Mesendoderm (in vitro differentiated cells): ENCODE measurements around the gene PDGFRB.

Experiments used
- DNase-seq: peaks from one replicate; pipeline ENCODE4 v3.0.0; 2013
- H2AK5ac ChIP-seq: 2 replicates; pipeline ENCODE4 v1.6.1; 2013; ENCODE audit warnings: low read length, inconsistent platforms
- H2BK120ac ChIP-seq: 2 replicates; pipeline ENCODE4 v1.6.1; 2013; ENCODE audit warnings: low read depth, mild to moderate bottlenecking, low read length, moderate library complexity, mixed read lengths
- H2BK15ac ChIP-seq: replicated peaks from 2 replicates; pipeline ENCODE4 v1.6.1; 2013; ENCODE audit warnings: low read depth, mild to moderate bottlenecking, moderate library complexity
- H2BK5ac ChIP-seq: 2 replicates; pipeline ENCODE4 v1.6.1; 2013; ENCODE audit warnings: low read length, inconsistent platforms
- H3K18ac ChIP-seq: 2 replicates; pipeline ENCODE4 v1.6.1; 2013; ENCODE audit warnings: mild to moderate bottlenecking, low read length, mixed read lengths
- H3K23ac ChIP-seq: one replicate; pipeline ENCODE4 v1.6.1; 2013; ENCODE audit warnings: low read length
- H3K27ac ChIP-seq: 2 replicates; pipeline ENCODE4 v1.5.1; 2013; ENCODE audit warnings: low read depth, mild to moderate bottlenecking, inconsistent platforms, low read length, moderate library complexity
- H3K27me3 ChIP-seq: 2 replicates; pipeline ENCODE4 v1.6.1; 2013; ENCODE audit warnings: low read length, control low read depth, mild to moderate bottlenecking, inconsistent platforms; ENCODE audit not compliant: insufficient read depth, poor library complexity
- H3K36me3 ChIP-seq: 2 replicates; pipeline ENCODE4 v1.6.1; 2013; ENCODE audit warnings: low read length, inconsistent platforms; ENCODE audit not compliant: control insufficient read depth, insufficient read depth
- H3K4ac ChIP-seq: one replicate; pipeline ENCODE4 v1.6.1; 2013; ENCODE audit warnings: low read depth, mild to moderate bottlenecking, low read length, moderate library complexity
- H3K4me1 ChIP-seq: 2 replicates; pipeline ENCODE4 v1.6.1; 2013; ENCODE audit warnings: low read depth, low read length, inconsistent platforms; ENCODE audit not compliant: control insufficient read depth
- H3K4me2 ChIP-seq: 2 replicates; pipeline ENCODE4 v1.6.1; 2013; ENCODE audit warnings: low read length
- H3K4me3 ChIP-seq: 2 replicates; pipeline ENCODE4 v1.5.1; 2013; ENCODE audit warnings: mild to moderate bottlenecking, low read length
- H3K56ac ChIP-seq: one replicate; pipeline ENCODE4 v1.6.1; 2013; ENCODE audit warnings: low read length
- H3K79me1 ChIP-seq: 2 replicates; pipeline ENCODE4 v1.6.1; 2013; ENCODE audit warnings: low read length, inconsistent platforms
- H3K79me2 ChIP-seq: 2 replicates; pipeline ENCODE4 v1.6.1; 2013; ENCODE audit warnings: mild to moderate bottlenecking, low read length; ENCODE audit not compliant: control insufficient read depth, insufficient read depth
- H3K9ac ChIP-seq: 2 replicates; pipeline ENCODE4 v1.6.1; 2013; ENCODE audit warnings: low read length, inconsistent platforms
- H4K5ac ChIP-seq: one replicate; pipeline ENCODE4 v1.6.1; 2013; ENCODE audit warnings: low read length
- H4K8ac ChIP-seq: one replicate; pipeline ENCODE4 v1.6.1; 2013; ENCODE audit warnings: low read depth, mild to moderate bottlenecking, control low read depth, low read length, moderate library complexity
- WGBS: extraction: QIAGEN DNeasy Blood & Tissue Kit; methylation state at CpG from one replicate; pipeline ENCODE4 v1.1.7; 2013; ENCODE audit warnings: low lambda C conversion rate, missing lambda C conversion rate; ENCODE audit not compliant: insufficient coverage; ENCODE audit errors: extremely low coverage; 5-methylcytosine and 5-hydroxymethylcytosine counted together

PDGFRB gene

GRCh38 chr5:150134198-150134588 lies 21.5 kb downstream of the PDGFRB start:
- H2BK15ac ChIP-seq = no peak overlapping the region
- H3K9ac ChIP-seq = no peak overlapping the region
- H3K4ac ChIP-seq = no peak overlapping the region
- H4K5ac ChIP-seq = no peak overlapping the region
- H4K8ac ChIP-seq = no peak overlapping the region
- no CpG with 5 or more reads among the region's 7 CpGs for WGBS
- H3K27ac ChIP-seq = no peak overlapping the region
- no peak overlapping the region for H3K23ac ChIP-seq
- no peak overlapping the region for H3K4me3 ChIP-seq
- peaks cover 38% of the 10 kb centered on the region for H3K4me1 ChIP-seq
- no peak overlapping the region for H2BK5ac ChIP-seq
- no peak overlapping the region for H2BK120ac ChIP-seq
- no peaks in the 10 kb centered on the region for H3K79me2 ChIP-seq
- H3K4me2 ChIP-seq = no peak overlapping the region
- H3K56ac ChIP-seq = no peak overlapping the region
- peaks cover 1% of the 10 kb centered on the region for H3K36me3 ChIP-seq
- H2AK5ac ChIP-seq = no peak overlapping the region
- H3K79me1 ChIP-seq = no peaks in the 10 kb centered on the region
- no peak overlapping the region for H3K18ac ChIP-seq
- DNase-seq = no peak
- no peaks in the 10 kb centered on the region for H3K27me3 ChIP-seq

- H4K5ac ChIP-seq = no peak overlapping the region
- H4K8ac ChIP-seq = no peak overlapping the region
- no peak overlapping the region for H3K4me3 ChIP-seq
- H3K36me3 ChIP-seq = peaks cover 4% of the 10 kb centered on the region
- WGBS = no CpG with 5 or more reads among the region's 16 CpGs
- H3K27me3 ChIP-seq = no peaks in the 10 kb centered on the region
- H3K79me1 ChIP-seq = no peaks in the 10 kb centered on the region
- H2BK120ac ChIP-seq = no peak overlapping the region
- H3K23ac ChIP-seq = no peak overlapping the region
- no peaks in the 10 kb centered on the region for H3K79me2 ChIP-seq
- no peak overlapping the region for H2BK5ac ChIP-seq
- H3K56ac ChIP-seq = no peak overlapping the region
- H3K27ac ChIP-seq = no peak overlapping the region
- no peak overlapping the region for H3K4me2 ChIP-seq
- no peak overlapping the region for H3K18ac ChIP-seq
- DNase-seq = no peak
- H2AK5ac ChIP-seq = no peak overlapping the region
- H2BK15ac ChIP-seq = no peak overlapping the region
- peaks cover 36% of the 10 kb centered on the region for H3K4me1 ChIP-seq
- H3K9ac ChIP-seq = no peak overlapping the region
- H3K4ac ChIP-seq = no peak overlapping the region
Observed at GRCh38 chr5:150133581-150134197, 22.0 kb downstream of the PDGFRB start.

DNA sequence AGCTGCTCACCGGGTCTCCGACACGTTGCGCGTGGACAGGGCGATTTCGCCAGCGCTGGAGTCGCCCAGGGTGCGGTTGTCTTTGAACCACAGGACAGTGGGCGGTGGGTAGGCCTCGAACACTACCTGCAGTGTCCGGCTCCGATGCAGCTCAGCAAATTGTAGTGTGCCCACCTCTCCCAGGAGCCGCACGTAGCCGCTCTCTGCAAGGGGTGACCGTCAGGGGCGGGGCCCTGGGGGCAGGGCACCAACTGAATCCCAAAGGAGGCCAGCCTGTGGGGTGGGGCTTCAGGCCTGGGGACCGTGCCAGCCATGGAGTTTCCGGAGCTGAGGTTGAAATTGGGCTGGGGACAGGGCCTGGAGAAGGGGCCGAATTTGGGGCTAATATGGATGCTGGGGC lies 22.9 kb downstream of the PDGFRB start:
- DNase-seq = no peak
- no peaks in the 10 kb centered on the region for H3K27me3 ChIP-seq
- H3K27ac ChIP-seq = no peak overlapping the region
- no peak overlapping the region for H2BK120ac ChIP-seq
- H3K4me3 ChIP-seq = no peak overlapping the region
- H2BK15ac ChIP-seq = no peak overlapping the region
- no peak overlapping the region for H3K4ac ChIP-seq
- no peak overlapping the region for H3K23ac ChIP-seq
- H3K56ac ChIP-seq = no peak overlapping the region
- no peaks in the 10 kb centered on the region for H3K79me1 ChIP-seq
- H2BK5ac ChIP-seq = no peak overlapping the region
- no peak overlapping the region for H3K4me2 ChIP-seq
- no CpG with 5 or more reads among the region's 22 CpGs for WGBS
- no peaks in the 10 kb centered on the region for H3K79me2 ChIP-seq
- peaks cover 4% of the 10 kb centered on the region for H3K36me3 ChIP-seq
- no peak overlapping the region for H4K8ac ChIP-seq
- H3K9ac ChIP-seq = no peak overlapping the region
- H3K4me1 ChIP-seq = peaks cover 28% of the 10 kb centered on the region
- H3K18ac ChIP-seq = no peak overlapping the region
- no peak overlapping the region for H2AK5ac ChIP-seq
- H4K5ac ChIP-seq = no peak overlapping the region

- DNase-seq = no peak
- Histone ChIP-seq H3K79me2 (no peaks in the 10 kb centered on the region), H3K36me3 (peaks cover 4% of the 10 kb centered on the region), H3K27ac (no peak overlapping the region), H4K5ac (no peak overlapping the region), H2BK5ac (no peak overlapping the region), H3K9ac (no peak overlapping the region), H3K4me1 (peaks cover 24% of the 10 kb centered on the region), H3K27me3 (no peaks in the 10 kb centered on the region), H3K4me3 (no peak overlapping the region), H3K4ac (peak overlapping the region; percentile 39), H4K8ac (no peak overlapping the region), H3K4me2 (no peak overlapping the region), H2BK120ac (no peak overlapping the region), H3K23ac (no peak overlapping the region), H2AK5ac (no peak overlapping the region), H3K18ac (peak overlapping the region; percentile 10), H2BK15ac (no peak overlapping the region), H3K56ac (peak overlapping the region; percentile 39), H3K79me1 (no peaks in the 10 kb centered on the region)
- no CpG with 5 or more reads among the region's 12 CpGs for WGBS
Observed at GRCh38 chr5:150131978-150132694, 23.5 kb downstream of the PDGFRB start.

DNA sequence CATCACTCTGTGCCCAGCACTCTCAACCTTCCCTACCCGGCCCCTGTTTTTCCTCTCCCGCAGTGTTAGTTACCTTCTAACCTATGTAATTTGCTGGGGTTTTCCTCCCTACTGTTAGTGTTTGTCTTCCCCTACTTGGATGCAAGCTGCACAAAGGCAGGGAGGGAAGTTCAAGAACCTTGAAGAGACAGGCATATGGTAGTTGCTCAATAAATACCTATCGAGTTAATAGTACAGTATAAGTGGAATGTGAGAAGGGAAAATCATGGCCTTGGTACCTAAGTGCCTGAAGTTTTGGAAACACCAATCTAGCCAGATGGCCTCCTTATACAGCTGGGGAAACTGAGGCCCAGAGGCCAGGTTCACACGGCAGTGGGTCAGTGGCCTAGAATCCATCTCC lies 24.2 kb downstream of the PDGFRB start:
- no peak for DNase-seq
- H3K4ac ChIP-seq = peak overlapping the region; percentile 39
- no peak overlapping the region for H3K23ac ChIP-seq
- no peaks in the 10 kb centered on the region for H3K79me2 ChIP-seq
- no peak overlapping the region for H2BK120ac ChIP-seq
- H2BK5ac ChIP-seq = no peak overlapping the region
- H2BK15ac ChIP-seq = no peak overlapping the region
- peak overlapping the region; percentile 72 for H3K56ac ChIP-seq
- no peaks in the 10 kb centered on the region for H3K79me1 ChIP-seq
- H3K27me3 ChIP-seq = no peaks in the 10 kb centered on the region
- H3K36me3 ChIP-seq = peaks cover 4% of the 10 kb centered on the region
- H4K5ac ChIP-seq = no peak overlapping the region
- no peak overlapping the region for H2AK5ac ChIP-seq
- no peak overlapping the region for H3K9ac ChIP-seq
- H3K4me1 ChIP-seq = peaks cover 21% of the 10 kb centered on the region
- H3K4me2 ChIP-seq = no peak overlapping the region
- H3K27ac ChIP-seq = peak overlapping the region; percentile 41
- WGBS = no CpG with 5 or more reads among the region's 4 CpGs
- H3K4me3 ChIP-seq = no peak overlapping the region
- H4K8ac ChIP-seq = no peak overlapping the region
- peak overlapping the region; percentile 0 for H3K18ac ChIP-seq
